ENCODE results near the gene P2RY2. TPM values are rescaled to one million over a fixed set of nuclear protein-coding genes. Genes with fewer than 3 reads are reported as not detected.

The P2RY2 gene
- under 1 TPM in 1 of 5 donors, not detected in 4; 0.12 TPM for total RNA-seq
- not detected for total RNA-seq (2013)
- 0 to 0.80 (median 0.04) reads per million in 29 experiments for total RNA-seq

GRCh38 chr11:73218106-73218829 is at the start of gene P2RY2:
TSS of gene P2RY2 (plus strand) at chr11:73218281. CDS start at chr11:73234160, 15,879 bp downstream.
- Histone ChIP-seq H3K36me3 (ENCODE audit: control insufficient read depth in 2 of 2, extremely low read depth in 1 of 2, insufficient read depth in 1 of 2, low read length in 1 of 2) (no peaks in the 10 kb centered on the region), H3K27ac (ENCODE audit: low read length) (no peak within 1 kb of the TSS), H3K9me3 (no peaks in the 10 kb centered on the region), H3K4me3 (ENCODE audit: control insufficient read depth in 1 of 2, extremely low read depth in 1 of 2, low read length in 1 of 2) (no peak within 1 kb of the TSS), H3K4me1 (ENCODE audit: control insufficient read depth in 1 of 2, extremely low read depth in 1 of 2, insufficient read depth in 2 of 2, low read length in 2 of 2) (peaks cover 0 to 15% of the 10 kb centered on the region in 2 experiments), H3K27me3 (replicated peaks in 1 of 2; ENCODE audit: control insufficient read depth in 2 of 2, extremely low read depth in 1 of 2, insufficient read depth in 2 of 2, low read length in 1 of 2) (peaks cover 0 to 55% of the 10 kb centered on the region in 2 experiments)
- H3K27me3 Mint-ChIP-seq = peaks cover 14 to 38% of the 10 kb centered on the region in 2 donors
- peak within 1 kb of the TSS; percentile 37 to 65 (median 49) for H3K4me3 Mint-ChIP-seq
- H3K9me3 Mint-ChIP-seq = no peaks in the 10 kb centered on the region
- DNase-seq (peak in 27 of 35 experiments; percentile 3 to 53 (median 14)), ATAC-seq (replicated peaks in 1 of 4) (peak; percentile 37 to 69 (median 57))
- whole genome bisulfite sequencing (ENCODE audit: insufficient coverage) = 5% methylated on average over 70 of the region's 81 CpGs
- no peaks in the 10 kb centered on the region for H3K36me3 Mint-ChIP-seq
- H3K27ac Mint-ChIP-seq = peak within 1 kb of the TSS in 1 of 2 donors; percentile 40
- ChIA-PET CTCF (no interaction called here), POLR2A (no interaction called here)
- peaks cover 5 to 13% (median 8%) of the 10 kb centered on the region in 3 donors for H3K4me1 Mint-ChIP-seq

DNA sequence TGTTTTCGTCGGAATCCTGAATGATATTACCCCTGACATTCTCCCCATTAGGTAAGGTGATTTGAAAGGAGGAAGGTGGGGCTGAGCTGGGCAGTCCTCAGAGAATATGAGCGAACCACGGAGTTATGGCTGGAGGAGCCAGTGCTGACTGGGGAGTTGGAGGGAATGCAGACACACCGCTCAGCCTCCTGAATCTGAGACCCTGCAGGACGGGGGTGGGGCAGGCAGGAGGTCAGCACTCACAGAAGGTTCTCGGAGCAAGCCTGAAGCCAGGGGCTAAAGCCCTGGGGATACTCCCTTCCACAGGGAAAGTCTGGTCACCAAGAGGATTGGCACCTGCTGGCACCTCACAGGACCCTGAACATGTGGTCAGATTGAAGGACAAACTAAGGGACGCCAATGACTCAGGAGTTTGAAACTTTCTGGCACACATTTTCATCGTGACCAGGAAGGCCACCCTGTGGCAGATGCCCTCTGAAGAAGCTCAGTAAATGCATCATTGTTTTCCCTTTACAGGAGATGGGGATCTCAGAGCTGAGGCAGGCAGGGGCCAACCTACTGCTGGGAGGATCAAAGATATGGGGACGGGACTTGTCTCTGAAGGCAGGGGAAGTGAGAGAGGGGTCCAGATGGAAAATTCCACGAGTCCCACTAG is 49.0 kb upstream of the P2RY2 start:
- no peak overlapping the region for H3K27ac Mint-ChIP-seq
- H3K4me3 Mint-ChIP-seq = no peak overlapping the region
- DNase-seq (no peak), ATAC-seq (replicated peaks in 1 of 4) (no peak)
- no peaks in the 10 kb centered on the region for H3K9me3 Mint-ChIP-seq
- peaks cover 0 to 4% (median 0%) of the 10 kb centered on the region in 3 donors for H3K4me1 Mint-ChIP-seq
- H3K36me3 ChIP-seq (ENCODE audit: control insufficient read depth in 2 of 2, extremely low read depth in 1 of 2, insufficient read depth in 1 of 2, low read length in 1 of 2) = no peaks in the 10 kb centered on the region
- H3K27me3 ChIP-seq (replicated peaks in 1 of 2; ENCODE audit: control insufficient read depth in 2 of 2, extremely low read depth in 1 of 2, insufficient read depth in 2 of 2, low read length in 1 of 2) = peaks cover 0 to 3% of the 10 kb centered on the region in 2 experiments
- H3K36me3 Mint-ChIP-seq = no peaks in the 10 kb centered on the region
- H3K4me3 ChIP-seq (ENCODE audit: control insufficient read depth in 1 of 2, extremely low read depth in 1 of 2, low read length in 1 of 2) = no peak overlapping the region
- 92% methylated on average over 8 of the region's 11 CpGs for WGBS (ENCODE audit: insufficient coverage)
- no peak overlapping the region for H3K27ac ChIP-seq (ENCODE audit: low read length)
- ChIA-PET CTCF (interaction anchor here in 1 of 2 donors (0.6 kb wide), 2 partner anchors 56 to 698 kb away, joined by 3 to 5 read pairs; no protein-coding TSS in a partner anchor), POLR2A (no interaction called here)
- H3K4me1 ChIP-seq (ENCODE audit: control insufficient read depth in 1 of 2, extremely low read depth in 1 of 2, insufficient read depth in 2 of 2, low read length in 2 of 2) = no peaks in the 10 kb centered on the region
- H3K27me3 Mint-ChIP-seq = peaks cover 0 to 2% of the 10 kb centered on the region in 2 donors
- H3K9me3 ChIP-seq = no peaks in the 10 kb centered on the region

- no peaks in the 10 kb centered on the region for H3K36me3 Mint-ChIP-seq
- POLR2A ChIA-PET = no interaction called here
- no peak overlapping the region for H3K27ac Mint-ChIP-seq
- Histone ChIP-seq H3K27ac (ENCODE audit: low read length) (no peak overlapping the region), H3K36me3 (ENCODE audit: control insufficient read depth in 2 of 2, extremely low read depth in 1 of 2, insufficient read depth in 1 of 2, low read length in 1 of 2) (no peaks in the 10 kb centered on the region), H3K9me3 (no peaks in the 10 kb centered on the region), H3K27me3 (replicated peaks in 1 of 2; ENCODE audit: control insufficient read depth in 2 of 2, extremely low read depth in 1 of 2, insufficient read depth in 2 of 2, low read length in 1 of 2) (peaks cover 0 to 3% of the 10 kb centered on the region in 2 experiments), H3K4me3 (ENCODE audit: control insufficient read depth in 1 of 2, extremely low read depth in 1 of 2, low read length in 1 of 2) (no peak overlapping the region), H3K4me1 (ENCODE audit: control insufficient read depth in 1 of 2, extremely low read depth in 1 of 2, insufficient read depth in 2 of 2, low read length in 2 of 2) (no peaks in the 10 kb centered on the region)
- no peaks in the 10 kb centered on the region for H3K9me3 Mint-ChIP-seq
- no peak overlapping the region for H3K4me3 Mint-ChIP-seq
- WGBS (ENCODE audit: insufficient coverage) = no CpG with 5 or more reads among the region's 2 CpGs
- CTCF ChIA-PET = no interaction called here
- no peak for ATAC-seq (replicated peaks in 1 of 4)
- H3K27me3 Mint-ChIP-seq = peaks cover 0 to 2% of the 10 kb centered on the region in 2 donors
- peaks cover 0 to 1% (median 0%) of the 10 kb centered on the region in 3 donors for H3K4me1 Mint-ChIP-seq
- no peak for DNase-seq
Measured at GRCh38 chr11:73170140-73170539, 47.9 kb upstream of the P2RY2 start.

DNA sequence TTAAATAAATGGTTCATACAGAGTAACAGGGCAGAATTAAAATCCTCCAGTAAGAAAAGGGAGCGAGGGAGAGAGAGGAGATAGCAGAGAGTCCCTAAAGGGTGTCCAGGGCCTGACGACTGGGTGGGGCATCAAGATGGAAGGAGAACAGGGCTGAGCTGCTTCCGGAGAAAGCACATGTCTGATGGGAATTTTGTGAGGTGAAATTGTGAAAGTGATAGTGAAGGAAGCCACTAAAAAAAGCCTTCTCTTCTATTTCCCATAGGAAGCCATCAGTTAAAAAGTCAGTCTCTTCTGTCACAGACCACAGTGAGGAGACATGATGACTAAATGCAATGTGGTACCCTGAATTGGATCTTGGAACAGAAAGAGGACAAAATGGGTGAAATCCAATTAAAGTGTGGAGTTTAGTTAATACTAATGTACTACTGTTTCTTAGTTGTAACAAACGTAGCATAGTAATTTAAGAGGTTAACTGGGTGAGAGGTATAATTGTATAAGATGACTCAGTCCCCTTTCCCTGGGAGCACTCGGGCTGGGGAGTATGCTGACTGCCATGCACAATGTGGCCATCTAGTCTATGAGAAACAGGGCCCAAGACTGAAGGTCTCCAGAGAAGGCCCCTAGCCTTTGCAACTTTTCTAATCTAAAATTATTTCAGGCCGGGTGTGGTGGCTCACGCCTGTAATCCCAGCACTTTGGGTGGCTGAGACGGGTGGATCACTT is 46.5 kb upstream of the P2RY2 start:
- DNase-seq (no peak), ATAC-seq (replicated peaks in 1 of 4) (no peak)
- Mint-ChIP-seq H3K27me3 (peaks cover 0 to 2% of the 10 kb centered on the region in 2 donors), H3K36me3 (no peaks in the 10 kb centered on the region), H3K9me3 (no peaks in the 10 kb centered on the region), H3K4me1 (peaks cover 2 to 3% (median 3%) of the 10 kb centered on the region in 3 donors), H3K27ac (no peak overlapping the region), H3K4me3 (no peak overlapping the region)
- WGBS (ENCODE audit: insufficient coverage) = 87% methylated on average over 3 of the region's 8 CpGs
- Histone ChIP-seq H3K4me1 (ENCODE audit: control insufficient read depth in 1 of 2, extremely low read depth in 1 of 2, insufficient read depth in 2 of 2, low read length in 2 of 2) (no peaks in the 10 kb centered on the region), H3K27me3 (replicated peaks in 1 of 2; ENCODE audit: control insufficient read depth in 2 of 2, extremely low read depth in 1 of 2, insufficient read depth in 2 of 2, low read length in 1 of 2) (peaks cover 0 to 3% of the 10 kb centered on the region in 2 experiments), H3K9me3 (no peaks in the 10 kb centered on the region), H3K36me3 (ENCODE audit: control insufficient read depth in 2 of 2, extremely low read depth in 1 of 2, insufficient read depth in 1 of 2, low read length in 1 of 2) (no peaks in the 10 kb centered on the region), H3K27ac (ENCODE audit: low read length) (no peak overlapping the region), H3K4me3 (ENCODE audit: control insufficient read depth in 1 of 2, extremely low read depth in 1 of 2, low read length in 1 of 2) (no peak overlapping the region)
- CTCF ChIA-PET = no interaction called here
- POLR2A ChIA-PET = no interaction called here

GRCh38 chr11:73172992-73173656 is 45.0 kb upstream of the P2RY2 start:
- peaks cover 0 to 3% of the 10 kb centered on the region in 2 donors for H3K27me3 Mint-ChIP-seq
- H3K9me3 ChIP-seq = no peaks in the 10 kb centered on the region
- ChIA-PET CTCF (no interaction called here), POLR2A (no interaction called here)
- DNase-seq (no peak), ATAC-seq (replicated peaks in 1 of 4) (no peak)
- H3K4me3 ChIP-seq (ENCODE audit: control insufficient read depth in 1 of 2, extremely low read depth in 1 of 2, low read length in 1 of 2) = no peak overlapping the region
- H3K36me3 ChIP-seq (ENCODE audit: control insufficient read depth in 2 of 2, extremely low read depth in 1 of 2, insufficient read depth in 1 of 2, low read length in 1 of 2) = no peaks in the 10 kb centered on the region
- no peaks in the 10 kb centered on the region for H3K9me3 Mint-ChIP-seq
- peaks cover 0 to 7% of the 10 kb centered on the region in 2 experiments for H3K4me1 ChIP-seq (ENCODE audit: control insufficient read depth in 1 of 2, extremely low read depth in 1 of 2, insufficient read depth in 2 of 2, low read length in 2 of 2)
- H3K27me3 ChIP-seq (replicated peaks in 1 of 2; ENCODE audit: control insufficient read depth in 2 of 2, extremely low read depth in 1 of 2, insufficient read depth in 2 of 2, low read length in 1 of 2) = peaks cover 0 to 3% of the 10 kb centered on the region in 2 experiments
- no peak overlapping the region for H3K27ac ChIP-seq (ENCODE audit: low read length)
- peaks cover 4 to 11% (median 10%) of the 10 kb centered on the region in 3 donors for H3K4me1 Mint-ChIP-seq
- no peak overlapping the region for H3K4me3 Mint-ChIP-seq
- 100% methylated on average over 1 of the region's 4 CpGs for WGBS (ENCODE audit: insufficient coverage)
- no peaks in the 10 kb centered on the region for H3K36me3 Mint-ChIP-seq
- no peak overlapping the region for H3K27ac Mint-ChIP-seq
